HG02938 (cell line): ENCODE measurements around the gene ST6GALNAC4.
"Not testable (repeated sequence)": the region's sequence is repeated elsewhere in the genome, so short reads cannot be mapped to it uniquely, and the experiment has no call there.

ENCODE experiments used
- ATAC-seq: cut with Tn5 transposase; IDR thresholded peaks from one replicate; pipeline ENCODE4 v1.9.1; 2021; ENCODE audit warnings: mild to moderate bottlenecking, moderate library complexity; ENCODE audit not compliant: unreplicated experiment

Gene ST6GALNAC4

DNA sequence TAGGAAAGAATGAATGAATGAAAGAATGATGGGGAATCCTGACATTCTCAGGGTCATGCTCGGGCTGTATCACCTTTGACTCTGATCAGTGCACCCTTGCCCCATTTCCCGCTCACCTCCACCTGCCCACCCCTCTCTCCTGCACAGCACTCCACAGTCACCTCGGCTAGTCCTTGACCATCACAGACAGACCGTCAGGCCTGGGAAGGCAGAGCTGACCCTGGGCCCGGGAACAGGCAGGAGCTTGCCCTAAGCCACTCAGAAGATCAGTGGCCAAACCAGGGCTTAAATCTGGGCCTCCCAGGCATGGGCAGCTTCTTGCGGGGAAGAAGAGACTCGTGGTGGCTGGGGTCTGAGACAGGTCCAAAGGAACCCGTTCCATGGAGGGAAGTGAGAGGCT lies 21.0 kb downstream of the ST6GALNAC4 start:
- ATAC-seq, result no peak

GRCh38 chr9:127893392-127893791 lies 23.4 kb downstream of the ST6GALNAC4 start:
- ATAC-seq, result no peak

DNA sequence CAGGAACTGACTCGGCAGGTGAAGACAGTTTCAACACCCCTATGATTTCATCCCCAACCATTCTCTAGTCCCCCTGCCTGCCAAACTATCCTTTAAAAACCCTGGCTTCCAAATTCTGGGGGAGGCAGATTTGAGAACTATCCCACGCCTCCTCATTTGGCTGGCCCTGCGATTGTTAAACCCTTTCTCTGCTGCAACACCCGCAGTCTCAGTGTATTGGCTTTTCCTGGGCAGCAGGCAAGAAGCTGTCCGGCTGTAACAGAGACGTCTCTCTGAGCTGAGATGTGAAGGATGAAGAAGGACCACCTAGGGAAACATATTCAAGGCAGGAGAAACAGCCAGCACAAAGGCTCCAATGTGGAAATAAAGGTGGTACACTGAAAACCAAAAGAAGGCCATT lies 24.0 kb downstream of the ST6GALNAC4 start:
- no peak for ATAC-seq

DNA sequence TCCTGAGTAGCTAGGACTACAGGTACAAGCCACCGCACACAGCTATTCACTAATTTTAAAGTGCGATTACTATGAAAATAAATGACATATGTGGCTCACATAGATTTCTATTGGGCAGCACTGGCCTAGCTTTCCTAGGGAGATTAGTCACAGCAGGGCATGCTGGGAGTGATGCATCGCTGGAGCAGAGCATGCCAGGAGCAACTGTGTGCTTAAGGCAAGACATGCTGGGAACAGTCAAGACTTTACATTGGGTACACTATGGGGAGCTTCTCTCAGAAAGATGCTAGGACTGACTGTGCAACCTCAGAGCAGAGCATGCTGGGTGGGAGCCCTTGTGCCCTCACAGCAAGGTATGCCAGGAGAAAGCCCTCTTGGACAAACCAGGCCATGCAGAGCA lies 26.8 kb downstream of the ST6GALNAC4 start:
- no peak for ATAC-seq

DNA sequence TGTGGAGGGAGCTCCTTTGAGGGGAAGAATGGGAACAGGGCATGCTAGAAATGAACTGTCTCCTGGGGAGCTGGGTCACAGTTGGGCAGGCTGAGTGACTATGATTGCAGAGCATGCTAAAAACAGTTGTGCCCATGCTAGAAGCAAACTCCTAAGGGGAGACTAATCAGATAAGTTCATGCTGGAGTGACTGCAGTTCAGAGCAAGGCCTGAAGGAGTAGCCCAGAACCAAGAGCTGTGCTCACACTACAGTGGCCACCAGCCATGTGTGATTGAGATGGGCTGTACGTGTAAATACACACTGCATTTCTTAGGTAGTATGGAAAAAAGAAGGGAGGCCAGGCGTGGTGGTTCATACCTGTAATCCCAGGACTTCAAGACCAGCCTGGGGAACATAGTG lies 29.0 kb downstream of the ST6GALNAC4 start:
- ATAC-seq, result no peak

- ATAC-seq, result no peak
Measured at GRCh38 chr9:127886401-127886972, 30.4 kb downstream of the ST6GALNAC4 start.

DNA sequence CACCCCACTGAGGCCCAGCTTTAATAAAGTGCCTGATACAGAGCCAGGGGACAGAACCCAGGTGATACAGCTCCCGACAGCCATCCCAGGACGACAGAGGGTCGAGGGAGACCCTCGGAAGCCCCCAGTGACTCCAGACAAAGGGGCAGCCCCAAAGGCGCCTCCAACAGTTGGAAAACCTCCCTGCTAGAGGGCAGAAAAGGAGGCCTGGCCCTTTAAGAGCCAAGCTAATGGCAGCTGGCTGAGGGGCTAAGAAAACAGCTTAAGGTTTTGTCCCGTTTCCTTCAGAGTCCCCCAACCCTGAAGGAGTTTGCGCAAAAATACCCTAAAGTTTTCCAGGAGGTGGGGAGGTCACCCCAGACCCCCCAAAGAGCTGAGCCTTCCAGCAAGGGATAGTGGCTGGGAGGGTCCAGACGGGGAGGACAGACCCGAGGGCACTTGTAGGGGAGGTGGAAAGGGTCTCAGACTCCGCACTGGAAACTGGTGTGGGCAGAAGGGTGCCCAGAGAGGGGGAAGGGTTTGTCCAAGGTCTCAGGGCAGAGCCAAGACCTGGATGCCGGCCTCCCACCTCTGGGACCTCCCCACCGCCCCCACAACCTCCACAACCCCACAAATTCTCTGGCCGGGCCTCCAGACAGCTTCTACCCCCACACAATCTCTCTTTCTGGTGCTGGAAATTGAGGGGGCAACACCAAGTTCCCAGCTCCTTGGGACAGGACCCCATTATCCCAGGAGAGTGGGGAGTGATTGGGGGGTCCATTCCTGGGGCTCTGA lies 31.1 kb downstream of the ST6GALNAC4 start:
- ATAC-seq, result no peak

DNA sequence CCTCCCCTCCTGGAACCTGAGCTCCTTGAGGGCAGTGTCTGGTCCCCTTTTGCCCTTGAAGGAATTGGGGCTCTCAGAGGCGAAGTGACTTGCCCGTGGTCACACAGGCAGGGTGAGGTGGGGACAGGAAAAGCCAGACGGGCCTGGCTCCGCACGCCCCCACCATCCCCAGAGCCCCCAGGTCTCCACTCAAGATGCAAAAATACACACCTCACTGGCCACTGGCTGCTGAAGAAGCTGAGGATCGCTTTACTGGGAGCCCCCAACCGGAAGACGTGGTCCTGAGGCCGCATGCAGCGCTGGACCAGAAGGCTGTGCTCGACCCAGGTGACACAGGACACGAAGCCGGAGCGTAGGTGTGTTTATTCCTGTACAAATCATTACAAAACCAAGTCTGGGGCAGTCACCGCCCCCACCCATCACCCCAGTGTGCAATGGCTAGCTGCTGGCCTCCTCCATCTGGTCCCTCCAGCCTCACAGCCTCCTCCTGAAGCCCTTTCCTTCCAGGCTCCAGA lies 31.8 kb downstream of the ST6GALNAC4 start:
- no peak for ATAC-seq

DNA sequence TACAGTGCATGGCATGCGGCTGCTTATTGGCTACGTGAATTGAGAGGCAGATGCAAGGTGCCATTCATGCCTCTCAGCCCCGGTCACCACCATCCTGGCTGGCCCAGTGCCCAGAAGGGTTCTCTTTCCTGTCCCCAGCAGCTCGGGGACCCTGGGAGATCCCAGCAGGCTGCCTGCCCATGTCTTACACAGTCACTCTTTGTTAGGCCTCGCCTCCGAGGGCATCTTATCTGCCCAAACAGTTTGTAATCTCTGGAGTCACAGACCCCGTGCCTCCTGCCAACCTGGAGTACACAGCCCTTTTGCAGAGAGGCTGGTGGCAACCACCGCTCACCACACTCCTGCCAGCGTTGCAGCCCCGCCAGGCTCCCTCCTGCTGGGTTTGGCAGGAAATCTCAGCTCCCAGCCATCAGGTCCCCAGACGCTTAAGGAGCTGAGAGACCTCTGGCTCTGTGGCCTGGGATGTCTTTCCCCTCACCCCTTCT lies 32.4 kb downstream of the ST6GALNAC4 start:
- ATAC-seq, result no peak

DNA sequence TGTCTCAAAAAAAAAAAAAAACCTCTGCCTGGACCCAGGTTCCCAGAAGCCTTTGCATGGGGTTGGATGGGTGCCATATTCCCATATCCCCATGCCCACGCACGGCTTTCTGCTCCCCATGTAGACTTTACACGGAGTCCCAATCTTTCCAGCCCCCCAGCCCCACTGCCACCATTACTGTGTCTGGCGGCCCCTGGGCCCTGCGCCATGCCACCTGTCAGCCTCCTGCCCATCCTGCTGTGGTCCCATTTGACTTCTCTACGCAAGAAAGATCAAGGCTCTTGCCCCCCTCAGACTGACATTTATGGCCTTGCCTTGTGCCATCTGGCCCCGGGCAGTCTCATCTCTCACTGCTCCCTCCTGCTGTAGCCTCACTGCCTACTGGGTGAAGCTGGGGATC lies 32.9 kb downstream of the ST6GALNAC4 start:
- no peak for ATAC-seq

- not testable (repeated sequence) for ATAC-seq
Measured at GRCh38 chr9:127881715-127882114, 35.1 kb downstream of the ST6GALNAC4 start.

GRCh38 chr9:127880143-127880542 lies 36.7 kb downstream of the ST6GALNAC4 start:
- no peak for ATAC-seq

DNA sequence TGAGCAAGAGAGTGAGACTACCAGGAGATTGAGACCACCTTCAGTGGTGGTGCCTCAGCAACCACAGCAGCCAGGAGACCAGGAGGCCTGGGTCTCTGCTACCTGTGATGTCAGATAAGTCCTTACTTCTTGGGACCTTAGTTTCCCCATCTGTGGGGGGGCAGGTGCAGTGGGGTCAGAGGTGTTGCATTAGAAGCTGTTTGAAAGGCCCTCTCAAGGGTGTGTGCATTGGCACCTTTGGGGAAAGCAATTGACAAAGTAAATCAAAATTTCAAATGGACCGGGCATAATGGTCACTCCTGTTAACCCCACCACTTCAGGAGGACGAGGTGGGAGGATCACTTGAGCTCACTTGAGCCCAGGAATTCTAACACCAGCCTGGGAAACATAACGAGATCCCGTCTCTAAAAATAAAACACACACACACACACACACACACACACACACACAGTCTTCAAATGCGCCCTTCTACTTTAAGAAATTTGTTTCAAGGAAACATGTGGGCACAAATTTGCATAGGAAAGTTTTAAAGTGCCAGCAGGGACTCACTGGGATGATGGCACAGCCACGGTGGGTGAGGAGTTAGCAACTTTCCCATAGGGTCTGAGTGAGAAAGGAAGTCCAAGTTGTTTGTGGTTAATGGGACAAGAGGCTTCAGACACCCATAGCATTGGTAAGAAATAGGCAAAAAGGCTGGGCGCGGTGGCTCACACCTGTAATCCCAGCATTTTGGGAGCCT lies 38.0 kb downstream of the ST6GALNAC4 start:
- ATAC-seq, result no peak

DNA sequence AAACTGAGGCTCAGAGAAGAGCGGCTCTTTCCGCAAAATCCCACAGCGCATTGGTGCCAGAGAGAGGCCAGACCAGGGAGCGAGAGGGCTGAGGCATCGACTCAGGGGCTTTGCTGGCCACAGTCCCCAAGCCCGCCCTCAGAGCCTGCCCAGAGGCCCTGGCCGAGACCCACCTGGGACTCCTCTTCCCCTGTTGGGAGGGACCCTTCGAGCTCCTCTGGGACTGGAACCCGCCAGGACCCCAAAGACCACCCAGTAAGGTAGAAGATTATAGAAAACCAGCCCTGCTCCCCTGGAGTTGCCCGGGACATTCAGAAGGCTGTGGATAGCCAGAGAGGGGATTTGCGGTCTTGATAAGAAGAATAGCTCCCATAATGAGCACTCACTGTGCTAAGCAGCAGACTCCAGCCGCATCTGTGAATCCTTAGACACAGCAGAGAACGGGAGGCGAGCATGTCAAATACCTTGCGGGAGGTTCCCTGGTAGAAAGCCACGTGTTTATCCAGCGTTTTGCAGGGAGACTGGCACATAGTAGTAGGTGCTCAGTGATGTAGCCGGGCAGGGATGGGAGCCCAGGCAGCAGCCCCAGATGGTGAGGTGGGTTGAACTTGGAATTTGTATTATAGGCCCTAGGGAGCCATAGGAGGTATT lies 38.7 kb downstream of the ST6GALNAC4 start:
- no peak for ATAC-seq

- ATAC-seq, result no peak
Measured at GRCh38 chr9:127877566-127877998, 39.3 kb downstream of the ST6GALNAC4 start, which contains the start of gene AK1. Gene AK1 (minus strand): TSS chr9:127877675. CDS start chr9:127874617, 3,058 bp downstream.

DNA sequence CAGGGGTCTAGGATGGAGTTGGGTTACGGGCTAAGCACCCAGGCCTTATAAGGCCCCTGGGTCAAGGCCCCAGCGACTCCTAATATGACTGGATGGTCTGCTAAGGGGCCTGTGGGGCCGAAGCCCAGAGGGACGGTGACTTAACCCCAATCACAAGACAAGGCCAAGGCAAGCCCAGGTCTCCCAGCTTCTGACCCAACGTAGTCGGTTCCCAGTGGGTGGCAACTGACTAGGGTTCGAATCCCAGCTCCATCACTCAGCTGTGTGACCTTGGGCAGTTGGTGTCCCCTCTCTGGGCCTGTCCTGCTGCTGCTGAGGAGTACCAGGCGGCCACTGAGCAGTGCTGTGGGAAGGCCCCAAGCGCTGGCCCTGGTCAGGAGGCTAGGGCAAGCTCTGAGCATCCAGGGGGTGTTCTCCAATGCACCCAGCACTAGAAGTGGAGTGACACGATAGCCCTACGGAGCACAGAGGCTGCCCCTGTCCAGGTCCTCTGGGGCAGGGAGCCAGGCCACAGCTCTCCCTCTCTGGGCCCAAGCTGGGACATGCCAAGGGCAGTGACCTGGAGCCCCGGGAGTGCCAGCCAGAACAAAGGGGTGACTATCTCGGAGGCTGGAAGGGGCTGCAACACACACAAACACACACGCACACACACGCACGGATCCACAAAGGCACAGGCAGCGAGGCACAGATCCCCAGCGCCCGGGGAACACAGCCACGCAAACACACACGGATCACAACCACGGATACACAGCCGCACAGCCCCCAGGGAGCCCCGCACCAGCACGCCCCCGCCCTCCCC lies 39.9 kb downstream of the ST6GALNAC4 start:
- no peak for ATAC-seq

- ATAC-seq, result no peak
Measured at GRCh38 chr9:127876026-127876763, 40.6 kb downstream of the ST6GALNAC4 start.

DNA sequence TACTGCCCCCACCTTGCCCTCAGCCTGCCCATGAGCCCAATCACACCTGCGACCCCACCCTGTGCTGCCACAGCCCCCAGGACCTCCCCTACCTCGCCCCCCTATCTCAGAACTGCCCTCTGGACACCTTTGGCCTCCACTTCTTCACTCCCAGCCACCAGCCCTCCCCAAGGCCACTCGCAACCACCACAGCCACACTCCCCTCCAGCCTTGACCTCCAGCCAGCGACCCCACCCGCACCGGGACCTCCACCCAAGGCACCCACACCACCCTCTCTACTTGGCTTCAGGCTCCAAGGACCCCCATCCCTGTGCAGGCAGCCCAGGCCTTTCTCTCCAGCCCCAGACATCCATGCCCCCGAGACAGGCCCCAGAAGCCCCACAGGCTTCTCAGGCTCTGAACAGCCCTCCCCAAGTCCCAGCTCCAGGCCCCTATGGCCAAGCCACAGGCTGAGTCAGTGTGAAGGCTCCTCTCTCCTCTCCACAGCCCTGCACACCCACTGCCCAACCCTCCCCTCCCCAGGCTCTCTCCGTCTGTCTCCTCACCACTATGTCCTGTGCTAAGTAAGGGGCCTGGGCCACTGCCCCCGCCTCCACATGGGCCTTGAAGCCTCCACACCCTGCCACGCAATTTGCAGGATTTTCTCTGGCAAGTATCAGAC lies 41.4 kb downstream of the ST6GALNAC4 start:
- ATAC-seq, result no peak
